PC-9 (cell line): ENCODE measurements around the gene SCOC.
A peak's percentile ranks its signal among the peaks of the same experiment; 100 is the strongest.

Experiments
- CTCF ChIP-seq: fragments of 200-600 bp; sonication (generic); conservative IDR thresholded peaks from 2 replicates; pipeline ENCODE4 v1.6.1; 2017; ENCODE audit warnings: mixed run types, antibody characterized with exemption, mild to moderate bottlenecking, moderate library complexity
- EZH2 ChIP-seq: fragments of 200-600 bp; sonication (generic); IDR thresholded peaks from 2 replicates; pipeline ENCODE4 v1.8.0; 2017; ENCODE audit warnings: antibody characterized with exemption, low read depth

GRCh38 chr4:140359562-140360427, 13.7 kb upstream of the SCOC start:
- TF ChIP-seq EZH2 = no peak
- peak; percentile 94 for TF ChIP-seq CTCF
